ENCODE data around the gene DNM1. TPM values are rescaled to one million over a fixed set of nuclear protein-coding genes. Genes with fewer than 3 reads are reported as not detected.

Gene DNM1
- total and polyA plus RNA-seq, 2 donors (not counting 3 experiments of a cell fraction or from before 2014, with no cell fraction given) = 0.59 to 2.9 TPM

DNA sequence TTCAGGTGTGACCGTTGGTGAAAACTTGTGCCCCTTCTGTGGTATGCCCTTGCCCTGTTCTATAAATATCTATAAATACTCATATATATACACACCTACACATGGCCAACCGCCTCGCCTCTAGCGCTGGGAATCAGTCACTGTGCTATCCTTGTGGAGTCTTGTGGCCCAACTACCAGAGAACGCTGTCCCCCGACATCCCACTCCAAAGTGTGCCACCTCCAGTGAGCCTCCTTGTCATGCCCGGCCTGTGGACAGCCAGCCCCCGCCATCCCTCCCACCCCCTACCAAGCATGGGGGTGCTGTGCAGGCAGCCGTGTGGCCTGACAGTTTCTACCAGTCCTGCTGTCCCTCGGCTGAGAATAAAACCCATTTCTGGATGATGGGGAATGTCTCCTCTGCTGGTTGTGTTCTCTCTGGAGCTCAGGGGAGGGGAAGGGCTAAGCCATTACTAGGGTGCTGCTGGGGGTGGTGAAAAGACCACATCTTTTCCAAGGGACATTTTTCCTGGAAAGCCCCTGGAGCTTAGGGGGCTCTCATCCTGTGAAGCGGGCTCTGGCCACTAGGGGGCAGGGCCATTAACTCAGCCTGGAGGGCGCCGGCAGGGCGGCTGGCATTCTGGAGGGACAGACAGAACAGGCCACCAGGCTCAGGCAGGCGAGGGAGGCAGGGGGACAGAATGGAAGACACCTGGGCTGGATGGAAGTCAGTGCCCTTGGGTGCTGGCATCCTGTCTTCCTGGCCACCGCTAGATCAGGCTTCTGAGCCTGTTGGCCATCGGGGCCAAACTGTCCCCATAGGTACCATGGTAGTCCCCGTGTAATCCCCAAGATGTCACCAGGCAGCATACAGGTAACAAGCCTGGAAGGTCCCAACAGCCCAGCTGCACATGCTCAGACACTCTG, 51.9 kb downstream of the DNM1 start:
- TF ChIP-seq, protein P1, sequence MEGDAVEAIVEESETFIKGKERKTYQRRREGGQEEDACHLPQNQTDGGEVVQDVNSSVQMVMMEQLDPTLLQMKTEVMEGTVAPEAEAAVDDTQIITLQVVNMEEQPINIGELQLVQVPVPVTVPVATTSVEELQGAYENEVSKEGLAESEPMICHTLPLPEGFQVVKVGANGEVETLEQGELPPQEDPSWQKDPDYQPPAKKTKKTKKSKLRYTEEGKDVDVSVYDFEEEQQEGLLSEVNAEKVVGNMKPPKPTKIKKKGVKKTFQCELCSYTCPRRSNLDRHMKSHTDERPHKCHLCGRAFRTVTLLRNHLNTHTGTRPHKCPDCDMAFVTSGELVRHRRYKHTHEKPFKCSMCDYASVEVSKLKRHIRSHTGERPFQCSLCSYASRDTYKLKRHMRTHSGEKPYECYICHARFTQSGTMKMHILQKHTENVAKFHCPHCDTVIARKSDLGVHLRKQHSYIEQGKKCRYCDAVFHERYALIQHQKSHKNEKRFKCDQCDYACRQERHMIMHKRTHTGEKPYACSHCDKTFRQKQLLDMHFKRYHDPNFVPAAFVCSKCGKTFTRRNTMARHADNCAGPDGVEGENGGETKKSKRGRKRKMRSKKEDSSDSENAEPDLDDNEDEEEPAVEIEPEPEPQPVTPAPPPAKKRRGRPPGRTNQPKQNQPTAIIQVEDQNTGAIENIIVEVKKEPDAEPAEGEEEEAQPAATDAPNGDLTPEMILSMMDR (IDR thresholded peaks at IDR 0.05; ENCODE audit: extremely low read depth in 1 of 2, insufficient read depth in 1 of 2, low read depth in 1 of 2, low read length in 2 of 2) = peak; percentile 88 to 93
- TF ChIP-seq POLR2A (IDR thresholded peaks at IDR 0.05; ENCODE audit: low read depth, low read length) (peak; percentile 20), GATA2 (IDR thresholded peaks at IDR 0.05; ENCODE audit: insufficient read depth, insufficient read length, low read depth, low read length) (no peak)
- DNase-seq (ENCODE audit: low read depth, low spot score) = peak; percentile 53
- ChIA-PET CTCF (interaction anchor here (0.6 to 1.8 kb wide), 25 partner anchors 9 to 157 kb away, joined by 3 to 11 read pairs (median 4); partner anchors contain the start of genes GOLGA2, SWI5 and URM1), POLR2A (no interaction called here)
- Histone ChIP-seq H3K36me3 (ENCODE audit: control insufficient read depth in 2 of 2, extremely low read depth in 1 of 2, insufficient read depth in 2 of 2, low read length in 2 of 2) (peaks cover 6 to 29% of the 10 kb centered on the region in 2 experiments), H3K4me2 (ENCODE audit: insufficient read depth, low read length) (no peak overlapping the region), H3K9ac (replicated peaks; ENCODE audit: extremely low read depth, insufficient read depth, low read length) (no peak overlapping the region), H2AFZ (ENCODE audit: low read depth, low read length) (no peak overlapping the region), H3K27me3 (ENCODE audit: control insufficient read depth in 2 of 2, insufficient read depth in 2 of 2, low read length in 2 of 2) (no peaks in the 10 kb centered on the region), H3K79me2 (ENCODE audit: control insufficient read depth, insufficient read depth, low read length) (no peaks in the 10 kb centered on the region), H3K9me3 (replicated peaks; ENCODE audit: control insufficient read depth, insufficient read depth, low read length) (no peaks in the 10 kb centered on the region), H3K4me1 (ENCODE audit: control insufficient read depth, extremely low read depth, insufficient read depth, low read length) (peaks cover 15% of the 10 kb centered on the region), H3K9me1 (replicated peaks; ENCODE audit: control insufficient read depth, extremely low read depth, insufficient read depth, low read length) (no peaks in the 10 kb centered on the region), H3K4me3 (replicated peaks in 1 of 3; ENCODE audit: insufficient read depth in 1 of 3, low read depth in 1 of 3, low read length in 3 of 3) (no peak overlapping the region), H4K20me1 (replicated peaks; ENCODE audit: control insufficient read depth, extremely low read depth, insufficient read depth, low read length) (no peaks in the 10 kb centered on the region), H3K27ac (ENCODE audit: insufficient read depth, low read depth, low read length) (no peak overlapping the region)
- dilution Hi-C loops (cut with MboI; ENCODE audit: extremely low pct_ligation_motif_present, low sequenced_read_pairs) = no loop called here
- intact Hi-C loops (cut with micrococcal nuclease) = loop anchor here (1.0 kb wide), 2 partner anchors 86 to 157 kb away; no protein-coding TSS in a partner anchor
- BruUV-seq (replicated peaks) = no TSS peak
- FAIRE-seq = peak; percentile 67
